GM12864 (cell line): ENCODE measurements around the gene CACNA2D2.

ENCODE experiments used
- DNase-seq: peaks from one replicate; pipeline ENCODE4 v3.0.0-alpha.2; 2011; ENCODE audit warnings: low read depth
- H3K4me3 ChIP-seq: 2 replicates; pipeline ENCODE4 v1.5.1; 2011; ENCODE audit warnings: mild to moderate bottlenecking, low read depth, low read length, control low read depth
- TF ChIP-seq, protein P1 (sequence below): IDR thresholded peaks from 2 replicates; pipeline ENCODE4 v1.5.1; 2011; ENCODE audit warnings: low read depth, mild to moderate bottlenecking, moderate library complexity, low read length, control low read depth, inconsistent platforms; ENCODE audit errors: missing control alignments

Gene CACNA2D2

DNA sequence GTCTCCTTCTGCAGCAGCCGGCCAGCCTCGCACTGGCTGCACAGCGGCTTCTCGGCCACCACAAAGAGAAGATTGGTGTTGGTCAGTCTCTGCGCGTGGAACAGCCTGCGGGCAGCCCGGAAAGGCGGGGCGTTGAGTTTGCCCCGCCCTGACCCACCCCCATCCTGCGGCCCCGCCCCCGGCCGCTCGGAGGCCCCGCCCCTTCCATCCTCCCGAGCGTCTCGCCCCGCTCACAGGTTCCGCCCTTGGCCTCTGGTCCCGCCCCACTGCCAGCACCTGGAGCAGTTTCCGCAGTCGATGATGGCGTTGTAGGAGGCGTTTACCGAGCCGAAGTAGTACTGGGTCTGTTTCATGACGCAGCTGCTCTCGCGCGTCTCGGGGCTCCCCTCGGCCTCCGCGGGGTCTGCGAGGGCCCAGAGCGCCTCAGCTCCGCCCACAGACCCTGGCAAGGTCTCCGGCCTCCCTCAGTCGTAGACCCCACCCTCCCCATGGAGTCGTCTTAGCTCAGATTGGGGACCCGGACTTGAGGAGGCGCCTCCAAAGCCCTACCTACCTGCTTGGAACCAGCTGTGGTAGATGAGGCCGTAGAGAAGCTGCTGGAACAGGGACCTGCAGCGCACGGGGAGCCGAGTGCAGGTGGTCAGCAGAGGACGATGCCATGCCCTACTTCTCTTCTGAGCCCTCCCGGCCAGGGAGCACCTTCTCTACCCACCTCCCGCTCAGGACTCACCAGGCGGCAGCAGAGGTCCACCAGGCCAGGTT is 138.2 kb downstream of the CACNA2D2 start:
- peak overlapping the region; percentile 50 for H3K4me3 ChIP-seq
- TF ChIP-seq, protein P1, sequence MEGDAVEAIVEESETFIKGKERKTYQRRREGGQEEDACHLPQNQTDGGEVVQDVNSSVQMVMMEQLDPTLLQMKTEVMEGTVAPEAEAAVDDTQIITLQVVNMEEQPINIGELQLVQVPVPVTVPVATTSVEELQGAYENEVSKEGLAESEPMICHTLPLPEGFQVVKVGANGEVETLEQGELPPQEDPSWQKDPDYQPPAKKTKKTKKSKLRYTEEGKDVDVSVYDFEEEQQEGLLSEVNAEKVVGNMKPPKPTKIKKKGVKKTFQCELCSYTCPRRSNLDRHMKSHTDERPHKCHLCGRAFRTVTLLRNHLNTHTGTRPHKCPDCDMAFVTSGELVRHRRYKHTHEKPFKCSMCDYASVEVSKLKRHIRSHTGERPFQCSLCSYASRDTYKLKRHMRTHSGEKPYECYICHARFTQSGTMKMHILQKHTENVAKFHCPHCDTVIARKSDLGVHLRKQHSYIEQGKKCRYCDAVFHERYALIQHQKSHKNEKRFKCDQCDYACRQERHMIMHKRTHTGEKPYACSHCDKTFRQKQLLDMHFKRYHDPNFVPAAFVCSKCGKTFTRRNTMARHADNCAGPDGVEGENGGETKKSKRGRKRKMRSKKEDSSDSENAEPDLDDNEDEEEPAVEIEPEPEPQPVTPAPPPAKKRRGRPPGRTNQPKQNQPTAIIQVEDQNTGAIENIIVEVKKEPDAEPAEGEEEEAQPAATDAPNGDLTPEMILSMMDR: no peak
- peak; percentile 67 for DNase-seq

DNA sequence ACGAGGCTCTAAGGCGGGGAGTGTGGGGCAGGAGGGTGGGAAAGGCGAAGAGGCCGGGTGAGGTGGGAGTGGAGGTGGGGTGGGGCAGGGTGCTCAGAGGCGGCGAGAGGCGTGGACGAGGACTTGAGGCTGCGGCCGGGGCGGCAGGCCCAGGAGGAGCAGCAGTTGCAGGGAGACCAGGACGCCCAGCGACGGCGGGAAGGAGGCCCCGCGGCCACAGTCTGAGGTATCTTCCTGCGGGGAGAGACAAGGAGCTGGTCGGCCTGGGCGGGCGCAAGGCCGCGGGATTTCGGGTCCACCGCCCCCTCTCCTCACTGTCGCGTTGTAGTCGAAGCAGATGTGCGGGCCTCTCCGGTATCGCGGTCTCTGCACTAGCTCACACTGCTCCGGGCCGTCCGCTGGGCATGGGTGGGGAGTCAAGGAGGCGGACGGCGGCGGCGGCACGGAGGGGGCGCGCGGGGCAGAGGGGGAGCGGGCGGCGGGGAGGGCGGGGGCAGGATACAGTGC is 138.8 kb downstream of the CACNA2D2 start:
- TF ChIP-seq, protein P1: no peak
- DNase-seq: no peak
- H3K4me3 ChIP-seq: peak overlapping the region; percentile 49

DNA sequence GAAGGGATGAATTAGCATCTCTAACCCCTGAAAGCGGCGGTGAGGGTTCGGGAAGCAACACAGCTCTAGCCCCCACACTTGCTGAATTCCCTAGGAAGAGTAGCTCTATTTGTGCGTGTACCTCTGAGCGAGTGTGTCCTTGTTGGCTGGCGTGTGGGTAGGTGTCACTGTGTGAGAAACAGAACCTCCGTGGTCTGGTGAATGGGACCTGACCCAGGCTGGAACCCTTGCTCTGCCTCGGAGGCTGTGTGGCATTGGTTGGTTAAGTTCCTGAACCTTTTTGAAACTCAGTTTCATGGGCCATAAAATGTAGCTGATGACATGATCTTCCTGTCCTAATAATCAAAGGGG is 143.7 kb downstream of the CACNA2D2 start:
- no peak for DNase-seq
- TF ChIP-seq, protein P1: no peak
- H3K4me3 ChIP-seq: peak overlapping the region; percentile 70

DNA sequence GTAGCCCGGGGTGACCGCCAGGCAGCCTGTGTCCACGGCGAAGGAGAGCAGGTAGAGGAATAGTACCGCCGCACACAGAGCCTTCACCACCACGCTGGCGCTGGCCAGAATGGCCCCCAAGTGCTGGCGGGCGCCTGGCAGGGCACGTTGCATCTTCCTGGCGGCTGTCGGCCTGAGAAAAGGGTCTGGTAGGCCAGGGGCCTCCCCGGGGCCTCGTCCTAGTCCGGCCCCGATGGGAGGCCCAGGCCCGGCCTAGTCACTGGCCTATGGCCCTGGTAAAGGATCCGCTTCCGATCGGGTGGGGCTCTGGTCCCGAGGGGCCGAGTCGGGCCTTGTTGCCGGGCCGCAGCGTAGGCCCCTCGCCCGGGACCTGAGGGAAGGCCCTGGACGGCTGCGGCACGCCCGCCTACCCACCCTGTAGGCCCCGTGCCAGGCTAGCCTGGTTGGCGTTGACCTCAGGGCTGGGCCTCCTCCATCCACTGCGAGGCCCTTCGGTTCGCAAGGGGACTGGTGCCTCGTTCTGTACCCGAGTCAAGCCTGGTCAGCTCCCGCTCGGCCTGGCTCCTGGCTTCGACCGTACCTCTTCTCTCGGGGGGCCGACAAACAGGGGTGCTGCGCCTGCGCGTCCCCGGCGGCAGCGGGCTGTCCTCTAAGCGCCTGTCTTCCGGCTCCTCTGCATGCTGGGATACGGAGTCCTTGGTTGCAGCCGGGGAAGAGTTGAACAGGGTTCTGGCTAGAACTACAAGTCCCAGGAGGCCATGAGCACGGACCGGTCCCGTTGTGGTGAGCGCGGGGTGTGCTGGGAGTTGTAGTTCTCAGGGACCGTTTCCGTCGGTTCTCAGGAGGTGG is 144.3 kb downstream of the CACNA2D2 start, which contains the start of gene TMEM115:
TSS of gene TMEM115 (minus strand) at position 611 of the 849 bp plus-strand sequence. CDS start at position 153, 458 bp downstream.
- DNase-seq: peak; percentile 97
- peak within 1 kb of the TSS; percentile 70 for H3K4me3 ChIP-seq
- TF ChIP-seq, protein P1: no peak

DNA sequence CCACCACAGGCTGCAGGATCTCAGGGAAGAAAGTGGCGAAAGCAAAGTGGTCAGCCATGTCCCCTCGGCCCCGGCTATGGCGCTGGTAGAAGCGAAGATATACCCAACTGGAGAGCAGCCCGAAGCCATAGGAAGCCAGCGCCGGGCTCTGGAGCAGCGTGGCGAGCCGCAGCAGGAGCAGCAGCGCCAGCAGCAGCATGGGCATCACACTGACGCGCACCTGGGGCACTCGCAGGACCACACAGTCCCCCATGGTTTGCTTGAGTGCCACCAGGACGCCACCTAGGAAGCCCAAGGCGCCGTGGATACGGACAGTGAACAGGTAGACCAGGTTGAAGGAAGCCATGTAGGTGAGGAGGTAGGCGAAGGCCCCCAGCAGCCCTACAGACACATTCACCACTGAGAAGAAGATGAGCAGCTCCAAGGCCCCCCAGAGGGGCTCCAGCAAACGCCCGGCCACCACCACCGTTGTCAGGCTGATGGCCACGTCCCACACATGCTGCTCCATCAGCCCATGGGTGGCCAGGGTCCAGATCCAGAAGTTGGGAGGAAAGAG is 145.0 kb downstream of the CACNA2D2 start:
- no peak for DNase-seq
- peak overlapping the region; percentile 70 for H3K4me3 ChIP-seq
- TF ChIP-seq, protein P1: no peak

DNA sequence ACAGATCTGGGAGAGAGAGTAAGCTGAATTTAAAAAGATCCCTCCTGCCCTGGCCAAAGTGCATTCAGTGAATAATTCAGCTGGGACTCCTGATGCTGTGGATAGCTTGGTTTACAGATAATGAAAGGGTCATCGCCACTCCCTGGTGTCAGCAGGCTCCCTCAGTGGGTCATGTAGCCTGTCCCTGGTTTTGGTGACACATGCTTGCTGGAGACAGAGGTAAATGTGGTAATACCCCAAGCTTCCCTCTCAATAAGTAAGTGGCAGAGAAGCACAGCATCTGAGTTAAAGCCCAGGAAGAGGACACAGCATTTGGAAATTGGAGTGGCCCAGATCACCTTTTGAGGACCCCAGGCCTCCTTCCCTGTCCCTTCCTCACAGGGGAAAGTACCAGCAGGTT is 146.0 kb downstream of the CACNA2D2 start:
- no peak for DNase-seq
- H3K4me3 ChIP-seq: peak overlapping the region; percentile 70
- TF ChIP-seq, protein P1: no peak
